Measurements from ENCODE around the gene CEP41. TPM values are rescaled to one million over a fixed set of nuclear protein-coding genes. Genes with fewer than 3 reads are reported as not detected.

CEP41 gene
- total RNA-seq, 4 donors from 2014 or later: 1.6 to 6.6 (median 3.0) TPM

GRCh38 chr7:130423501-130424037, 17.2 kb downstream of the CEP41 start:
- TF ChIP-seq CTCF (IDR thresholded peaks at IDR 0.05): no peak
- no peak for TF ChIP-seq POLR2A (IDR thresholded peaks at IDR 0.05)
- intact Hi-C loops (cut with DNase I; ENCODE audit: low total_unique reads): no loop called here
- no peak for DNase-seq (ENCODE audit: low spot score in 2 of 2)
- WGBS, 2 donors: 90 to 92% methylated on average over 3 of the region's 3 CpGs
- no peak overlapping the region for H3K4me3 ChIP-seq (ENCODE audit: low read depth, poor library complexity, severe bottlenecking)

GRCh38 chr7:130421684-130422083, 19.1 kb downstream of the CEP41 start:
- no peak for DNase-seq (ENCODE audit: low spot score in 2 of 2)
- WGBS, 2 donors: 45 to 51% methylated on average over 2 of the region's 2 CpGs
- intact Hi-C loops (cut with DNase I; ENCODE audit: low total_unique reads): no loop called here
- H3K4me3 ChIP-seq (ENCODE audit: low read depth, poor library complexity, severe bottlenecking): no peak overlapping the region
- no peak for TF ChIP-seq CTCF (IDR thresholded peaks at IDR 0.05)
- no peak for TF ChIP-seq POLR2A (IDR thresholded peaks at IDR 0.05)

- DNase-seq (ENCODE audit: low spot score in 2 of 2): no peak
- WGBS, 2 donors: 67 to 68% methylated on average over 4 of the region's 4 CpGs
- TF ChIP-seq POLR2A (IDR thresholded peaks at IDR 0.05) (no peak), CTCF (IDR thresholded peaks at IDR 0.05) (no peak)
- no peak overlapping the region for H3K4me3 ChIP-seq (ENCODE audit: low read depth, poor library complexity, severe bottlenecking)
- intact Hi-C loops (cut with DNase I; ENCODE audit: low total_unique reads): no loop called here
These were observed 19.8 kb downstream of the CEP41 start for GRCh38 chr7:130420943-130421578.

GRCh38 chr7:130419658-130420057, 21.2 kb downstream of the CEP41 start:
- no peak for DNase-seq (ENCODE audit: low spot score in 2 of 2)
- intact Hi-C loops (cut with DNase I; ENCODE audit: low total_unique reads): no loop called here
- WGBS, 2 donors: 90 to 91% methylated on average over 5 of the region's 5 CpGs
- TF ChIP-seq POLR2A (IDR thresholded peaks at IDR 0.05) (no peak), CTCF (IDR thresholded peaks at IDR 0.05) (no peak)
- H3K4me3 ChIP-seq (ENCODE audit: low read depth, poor library complexity, severe bottlenecking): no peak overlapping the region

- intact Hi-C loops (cut with DNase I; ENCODE audit: low total_unique reads): no loop called here
- 94 to 95% methylated on average over 7 of the region's 7 CpGs for WGBS, 2 donors
- TF ChIP-seq CTCF (IDR thresholded peaks at IDR 0.05) (no peak), POLR2A (IDR thresholded peaks at IDR 0.05) (no peak)
- H3K4me3 ChIP-seq (ENCODE audit: low read depth, poor library complexity, severe bottlenecking): no peak overlapping the region
- DNase-seq (ENCODE audit: low spot score in 2 of 2): no peak
These were observed 22.5 kb downstream of the CEP41 start for GRCh38 chr7:130418306-130418705.

- TF ChIP-seq POLR2A (IDR thresholded peaks at IDR 0.05) (no peak), CTCF (IDR thresholded peaks at IDR 0.05) (no peak)
- H3K4me3 ChIP-seq (ENCODE audit: low read depth, poor library complexity, severe bottlenecking): no peak overlapping the region
- 73 to 75% methylated on average over 5 of the region's 5 CpGs for WGBS, 2 donors
- no peak for DNase-seq (ENCODE audit: low spot score in 2 of 2)
- intact Hi-C loops (cut with DNase I; ENCODE audit: low total_unique reads): no loop called here
These were observed 23.6 kb downstream of the CEP41 start for GRCh38 chr7:130417213-130417612.

Data from lower leg skin (tissue), 4 donors.